ENCODE data around the gene AFDN.
"Not testable (repeated sequence)": the region's sequence is repeated elsewhere in the genome, so short reads cannot be mapped to it uniquely, and the experiment has no call there.

Gene AFDN

GRCh38 chr6:167993831-167994230, 167.1 kb downstream of the AFDN start:
- no peak for DNase-seq

- DNase-seq: no peak
These were observed 168.6 kb downstream of the AFDN start for GRCh38 chr6:167995302-167995701.

DNA sequence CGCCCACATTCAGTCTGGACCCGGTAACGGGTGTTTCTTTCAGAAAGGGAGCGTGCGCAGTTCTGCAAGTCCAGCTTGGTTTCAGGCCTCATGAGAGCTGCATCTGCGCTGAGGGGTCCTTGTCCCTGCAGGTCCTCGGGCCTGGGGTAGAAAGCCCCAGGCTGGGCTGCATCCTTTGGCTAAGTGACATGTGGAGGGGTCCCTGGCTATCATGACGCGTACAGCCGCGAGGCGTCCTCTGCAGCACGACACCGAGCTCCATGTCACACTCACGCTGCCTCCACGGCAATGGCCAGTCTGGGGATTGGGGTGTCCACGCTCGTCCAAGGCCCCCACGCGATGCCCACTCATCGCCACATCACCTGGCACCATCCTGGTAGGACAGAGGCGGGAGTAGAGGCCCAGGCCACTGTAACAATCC, 169.0 kb downstream of the AFDN start:
- DNase-seq: no peak

GRCh38 chr6:167996424-167997199, 169.9 kb downstream of the AFDN start:
- DNase-seq: peak in 10 of 56 donors; percentile 18 to 79 (median 37)

DNA sequence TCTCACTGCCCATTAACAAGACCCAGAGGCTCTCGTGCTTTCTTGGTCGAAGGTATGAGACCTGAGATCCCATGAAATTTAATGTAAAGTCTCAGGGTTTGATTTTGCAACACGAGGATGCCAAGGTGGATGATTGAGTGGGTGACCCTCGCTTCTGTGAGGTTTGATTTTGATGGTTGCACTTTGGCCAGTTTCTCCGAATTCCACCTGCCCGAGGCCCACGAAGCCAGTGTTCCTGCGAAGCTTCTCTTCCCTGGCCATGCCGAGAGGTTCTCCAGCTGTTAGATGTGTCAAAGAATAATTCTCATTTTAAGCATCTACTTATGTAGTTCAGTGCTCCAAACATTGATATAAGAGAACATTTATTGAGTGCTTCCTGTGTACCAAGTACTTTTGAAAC, 170.9 kb downstream of the AFDN start, which contains the start of gene KIF25:
TSS of gene KIF25 (plus strand) at position 30 of the 400 bp plus-strand sequence. CDS start 31,915 bp downstream, outside the sequence.
- DNase-seq: no peak

DNA sequence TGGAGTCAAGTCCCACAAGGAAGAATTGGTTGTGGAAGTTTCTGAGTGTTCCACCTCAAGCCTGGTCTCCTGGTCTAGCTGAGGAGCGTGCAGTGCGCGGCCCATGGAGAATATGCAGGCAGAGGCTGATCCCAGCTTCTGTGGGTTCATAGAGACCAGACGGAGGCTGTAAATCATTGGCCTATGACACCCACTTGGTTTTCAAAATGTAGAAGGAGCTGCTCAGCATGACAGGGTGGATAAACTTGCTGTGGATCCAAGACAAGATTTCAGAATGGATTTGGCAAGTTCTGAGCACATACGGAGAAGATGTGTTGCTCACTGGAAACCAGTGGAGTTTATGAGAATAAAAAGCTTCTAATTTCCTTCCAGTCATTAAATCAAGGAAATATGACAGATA, 171.5 kb downstream of the AFDN start:
- DNase-seq: no peak

- DNase-seq: no peak
These were observed 173.7 kb downstream of the AFDN start for GRCh38 chr6:168000198-168001028.

DNA sequence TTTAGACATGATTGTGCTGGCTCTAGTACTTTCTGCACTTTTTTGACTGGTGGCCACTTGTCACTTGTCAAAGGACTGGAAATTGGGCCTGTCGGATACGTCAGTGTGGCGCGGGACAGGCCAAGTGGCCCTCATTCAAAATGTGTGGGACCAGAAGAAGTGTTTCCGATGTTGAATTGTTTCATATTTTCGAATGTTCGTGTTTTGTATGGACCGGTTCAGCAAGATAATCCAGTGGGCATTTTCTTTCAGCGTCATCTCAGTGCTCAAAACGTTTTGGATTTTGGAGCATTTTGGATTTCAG, 174.3 kb downstream of the AFDN start:
- DNase-seq: no peak

DNA sequence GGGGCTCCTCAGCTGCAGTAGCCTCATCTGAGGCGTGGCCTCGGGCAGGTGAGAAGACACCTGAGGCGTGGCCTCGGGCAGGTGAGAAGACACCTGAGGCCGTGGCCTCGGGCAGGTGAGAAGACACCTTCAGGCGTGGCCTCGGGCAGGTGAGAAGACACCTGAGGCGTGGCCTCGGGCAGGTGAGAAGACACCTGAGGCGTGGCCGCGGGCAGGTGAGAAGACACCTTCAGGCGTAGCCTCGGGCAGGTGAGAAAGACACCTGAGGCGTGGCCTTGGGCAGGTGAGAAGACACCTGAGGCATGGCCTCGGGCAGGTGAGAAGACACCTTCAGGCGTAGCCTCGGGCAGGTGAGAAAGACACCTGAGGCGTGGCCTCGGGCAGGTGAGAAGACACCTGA, 174.8 kb downstream of the AFDN start:
- not testable (repeated sequence) for DNase-seq

- DNase-seq: no peak
These were observed 176.1 kb downstream of the AFDN start for GRCh38 chr6:168002804-168003203.

DNA sequence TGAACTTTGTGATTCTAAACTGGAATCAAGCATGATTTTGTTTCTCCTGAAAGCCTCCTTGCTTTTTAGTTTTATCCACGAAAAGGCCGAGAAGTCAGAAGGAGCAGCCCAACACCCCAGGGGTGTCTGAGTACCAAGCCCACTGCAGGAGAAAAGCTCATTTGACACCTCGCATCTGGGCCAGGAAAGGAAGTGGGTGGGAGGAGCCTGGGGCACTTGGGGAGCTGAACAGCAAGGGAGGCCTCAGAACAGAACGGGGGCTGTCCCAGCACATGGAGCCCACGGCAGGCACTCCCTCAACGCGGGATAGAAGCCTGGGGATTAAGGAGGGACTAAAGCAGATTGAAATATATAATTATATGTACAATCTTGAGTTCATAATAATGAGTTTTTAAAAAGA, 177.3 kb downstream of the AFDN start:
- DNase-seq: no peak

DNA sequence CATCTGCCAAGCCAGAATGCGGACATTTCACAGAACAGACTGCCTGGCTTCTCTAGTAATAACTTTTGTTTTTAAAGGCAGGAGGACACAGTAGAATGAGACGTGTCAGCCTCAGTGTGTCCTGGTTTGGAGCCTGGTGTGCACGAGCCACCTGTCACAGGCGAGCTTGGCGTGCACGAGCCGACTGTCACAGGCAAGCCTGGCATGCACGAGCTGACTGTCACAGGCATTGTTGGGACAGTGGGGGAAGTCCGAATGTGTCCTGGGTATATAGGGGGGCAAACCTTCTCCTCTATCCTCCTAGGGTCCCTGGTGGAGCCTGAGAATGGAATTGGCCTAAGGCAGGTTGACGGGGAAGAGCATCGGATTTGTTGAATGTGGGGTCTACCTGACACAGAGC, 178.2 kb downstream of the AFDN start:
- no peak for DNase-seq

- DNase-seq: no peak
These were observed 179.1 kb downstream of the AFDN start for GRCh38 chr6:168005796-168006195.

DNA sequence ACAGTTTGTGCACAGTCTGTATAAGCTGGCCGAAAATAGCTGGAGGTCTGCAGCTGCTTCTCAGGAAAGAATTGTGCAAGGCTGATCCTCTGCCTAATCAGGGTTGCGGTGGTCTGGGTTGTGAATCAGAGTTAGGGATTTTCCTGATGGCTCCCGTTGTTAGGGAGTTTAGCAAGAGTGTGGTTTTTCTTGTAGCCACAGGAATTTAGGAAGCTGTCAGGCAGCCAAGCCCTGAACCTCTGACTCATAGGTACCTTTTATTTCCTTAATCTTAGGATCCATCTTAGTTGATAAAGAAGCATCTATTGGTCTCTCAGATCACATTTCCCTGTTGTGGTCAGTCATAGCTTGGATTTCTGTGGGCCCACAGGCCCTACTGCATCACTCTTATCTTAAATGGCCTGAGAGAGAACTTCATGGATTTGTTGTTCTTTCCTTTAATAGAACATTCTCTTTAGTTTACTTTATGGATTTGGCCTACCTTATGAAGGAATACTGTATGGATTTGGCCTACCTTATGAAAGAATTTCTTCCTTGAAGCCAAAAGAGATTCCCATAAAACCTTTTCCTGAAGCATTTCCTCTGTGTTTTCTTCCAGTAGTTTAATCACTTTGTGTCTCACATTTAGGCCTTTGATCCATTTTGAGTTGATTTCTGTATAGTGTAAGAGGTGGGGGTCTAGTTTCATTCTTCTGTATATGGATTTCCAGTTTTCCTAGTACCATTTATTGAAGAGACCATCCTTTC, 181.1 kb downstream of the AFDN start:
- DNase-seq: no peak

- DNase-seq: no peak
These were observed 182.6 kb downstream of the AFDN start for GRCh38 chr6:168009331-168009730.

DNA sequence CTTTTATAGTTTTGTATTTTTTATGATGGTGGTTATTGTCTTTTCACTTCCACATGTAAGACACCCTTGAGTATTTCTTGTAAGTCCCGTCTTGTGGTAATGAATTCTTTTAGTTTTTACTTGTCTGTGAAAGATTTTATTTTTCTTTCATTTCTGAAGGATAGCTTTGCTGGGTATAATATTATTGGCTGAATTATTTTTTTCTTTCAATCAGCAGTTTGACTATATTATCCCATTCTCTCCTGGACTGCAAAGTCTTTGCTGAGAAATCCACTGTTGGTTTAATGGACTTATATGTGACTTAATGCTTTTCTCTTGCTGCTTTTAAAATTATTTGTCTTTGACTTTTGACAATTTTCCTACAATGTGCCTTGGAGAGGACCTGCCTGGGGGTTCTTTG, 184.6 kb downstream of the AFDN start:
- DNase-seq: no peak

DNA sequence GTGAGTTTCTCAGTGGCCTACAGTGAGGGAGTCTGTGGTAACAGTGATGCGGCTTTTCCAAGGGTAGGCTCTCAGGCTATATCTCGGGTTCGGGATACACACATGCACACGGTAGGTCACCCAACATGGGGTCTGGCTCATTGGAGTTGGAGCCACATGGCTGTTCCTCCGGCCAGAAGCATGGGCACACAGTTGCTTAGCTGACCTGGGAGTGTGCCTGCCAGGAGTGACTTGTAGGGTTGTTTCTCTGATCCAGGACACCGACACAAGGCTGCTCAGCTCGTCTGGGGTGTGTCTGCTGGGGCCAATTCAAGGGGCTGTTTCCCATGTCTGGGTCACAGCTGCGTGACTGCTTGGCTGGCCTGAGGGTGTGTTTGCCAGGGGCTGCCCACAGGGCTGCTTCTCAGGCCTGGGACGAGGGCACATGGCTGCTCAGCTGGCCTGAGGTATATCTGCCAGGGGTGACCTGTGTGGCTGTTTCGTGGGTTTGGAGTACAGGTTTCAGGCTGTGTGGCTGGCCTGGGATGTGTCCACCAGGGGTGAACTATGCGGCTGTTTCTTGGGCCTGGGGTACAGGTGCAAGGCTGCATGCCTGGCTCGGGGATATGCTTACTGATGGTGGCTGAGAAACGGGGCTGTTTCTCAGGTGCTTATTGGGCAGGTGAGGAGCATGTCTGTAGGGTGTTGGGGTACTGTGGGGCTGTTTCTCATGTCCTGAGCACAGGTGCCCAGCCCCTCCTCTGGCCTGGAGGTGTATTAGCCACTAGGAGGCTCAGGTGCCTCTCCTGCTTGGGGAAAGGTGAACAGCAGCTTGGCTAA, 185.9 kb downstream of the AFDN start:
- no peak for DNase-seq

- no peak for DNase-seq
These were observed 186.7 kb downstream of the AFDN start for GRCh38 chr6:168013250-168013915.

DNA sequence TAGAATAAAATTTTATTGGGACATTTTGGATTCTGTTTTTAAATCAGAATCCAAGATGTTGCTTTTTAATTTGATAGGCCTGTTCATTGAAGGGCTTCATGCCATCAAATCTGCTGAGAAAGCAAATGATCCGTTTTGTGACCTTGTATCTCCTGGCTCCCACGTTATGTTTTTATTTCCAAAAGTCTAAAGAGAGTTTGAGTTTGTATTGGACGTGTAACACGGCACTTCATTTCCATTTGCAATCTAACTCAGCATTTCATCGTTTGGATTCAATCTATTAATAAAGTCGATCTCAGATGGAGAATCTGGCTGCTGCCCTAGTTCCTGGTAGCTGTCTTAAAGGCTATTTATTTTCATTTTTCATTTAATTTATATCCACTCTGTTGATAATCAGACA, 187.7 kb downstream of the AFDN start:
- no peak for DNase-seq

- no peak for DNase-seq
These were observed 188.3 kb downstream of the AFDN start for GRCh38 chr6:168015009-168015408.

Measured in nucleus accumbens (tissue), 56 donors.